ENCODE measurements around the gene CDK14. TPM values are rescaled to one million over a fixed set of nuclear protein-coding genes. Genes with fewer than 3 reads are reported as not detected.
"Not testable (repeated sequence)": the region's sequence is repeated elsewhere in the genome, so short reads cannot be mapped to it uniquely, and the experiment has no call there.

The CDK14 gene
- total RNA-seq, 2 experiments from 2014 or later = not detected

DNA sequence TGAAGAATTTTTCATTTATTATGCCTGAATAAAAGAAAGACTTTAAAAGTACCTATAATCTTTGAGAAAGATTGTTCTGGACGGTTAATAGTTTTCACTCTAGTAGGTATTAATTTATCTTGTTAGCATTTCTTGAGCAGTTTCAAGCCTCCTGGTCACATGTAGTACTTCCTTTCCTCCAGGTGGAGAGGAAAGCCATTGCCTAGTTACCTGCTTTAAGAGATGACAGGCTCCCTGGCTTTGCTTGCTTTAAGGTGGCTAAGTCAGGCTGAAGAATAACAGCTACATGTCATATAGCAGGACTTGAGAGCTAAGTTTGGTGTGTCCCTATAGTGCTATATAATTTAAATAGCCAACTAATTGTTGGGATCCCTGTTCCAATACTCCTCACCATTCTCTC is 160.2 kb downstream of the CDK14 start:
- ChIA-PET POLR2A (no interaction called here), CTCF (no interaction called here)
- Mint-ChIP-seq H3K27me3 (no peaks in the 10 kb centered on the region), H3K27ac (no peak overlapping the region), H3K4me1 (no peaks in the 10 kb centered on the region), H3K36me3 (ENCODE audit: low read depth) (no peaks in the 10 kb centered on the region), H3K4me3 (no peak overlapping the region), H3K9me3 (no peaks in the 10 kb centered on the region)
- DNase-seq = no peak

DNA sequence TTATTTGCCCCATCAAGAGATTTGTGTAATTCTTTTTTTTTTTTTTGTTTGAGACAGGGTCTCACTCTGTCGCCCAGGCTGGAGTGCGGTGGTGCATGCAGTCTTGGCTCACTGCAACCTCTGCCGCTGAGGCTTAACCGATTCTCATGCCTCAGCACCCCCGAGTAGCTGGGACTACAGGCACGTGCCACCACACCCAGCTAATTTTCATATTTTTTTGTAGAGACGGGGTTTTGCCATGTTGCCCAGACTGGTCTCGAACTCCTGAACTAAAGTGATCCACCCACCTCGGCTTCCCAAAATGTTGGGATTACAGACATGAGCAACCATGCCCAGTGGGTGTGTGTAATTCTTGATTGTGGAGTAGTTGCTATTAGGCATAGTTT is 161.4 kb downstream of the CDK14 start:
- H3K4me1 Mint-ChIP-seq; H3K9me3 Mint-ChIP-seq; H3K27me3 Mint-ChIP-seq; DNase-seq; POLR2A ChIA-PET; CTCF ChIA-PET; H3K27ac Mint-ChIP-seq; H3K4me3 Mint-ChIP-seq; H3K36me3 Mint-ChIP-seq (ENCODE audit: low read depth): not testable (repeated sequence)

DNA sequence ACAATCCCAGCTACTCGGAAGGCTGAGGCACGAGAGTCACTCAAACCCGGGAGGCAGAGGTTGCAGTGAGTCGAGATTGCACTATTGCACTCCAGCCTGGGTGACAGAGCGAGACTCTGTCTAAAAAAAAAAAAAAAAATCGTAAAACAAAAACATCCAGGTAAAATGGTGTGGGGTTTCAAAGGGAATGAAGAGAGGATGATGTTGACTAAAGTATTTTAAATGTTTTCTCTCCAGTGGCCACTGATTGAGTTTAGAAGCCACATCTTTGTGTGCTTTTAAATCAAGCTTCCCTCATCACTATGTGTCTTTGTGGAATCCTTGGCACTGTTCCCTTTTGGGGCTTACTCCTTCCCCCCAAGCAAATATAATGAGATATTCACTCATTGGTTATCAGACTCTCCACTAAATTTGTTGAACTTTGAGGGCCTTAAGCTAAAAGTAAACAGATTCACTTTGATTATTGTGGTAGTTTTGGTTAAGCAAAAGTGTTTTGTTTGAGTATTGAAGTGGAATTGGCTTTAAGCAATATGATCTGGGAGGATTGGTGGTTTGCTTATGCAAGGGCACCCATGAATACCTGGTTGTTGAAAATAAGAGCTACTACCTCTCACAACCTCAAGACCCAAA is 162.9 kb downstream of the CDK14 start:
- no peaks in the 10 kb centered on the region for H3K4me1 Mint-ChIP-seq
- H3K36me3 Mint-ChIP-seq (ENCODE audit: low read depth) = no peaks in the 10 kb centered on the region
- H3K4me3 Mint-ChIP-seq = no peak overlapping the region
- no peaks in the 10 kb centered on the region for H3K9me3 Mint-ChIP-seq
- DNase-seq = no peak
- H3K27me3 Mint-ChIP-seq = no peaks in the 10 kb centered on the region
- POLR2A ChIA-PET = no interaction called here
- no peak overlapping the region for H3K27ac Mint-ChIP-seq
- CTCF ChIA-PET = no interaction called here

DNA sequence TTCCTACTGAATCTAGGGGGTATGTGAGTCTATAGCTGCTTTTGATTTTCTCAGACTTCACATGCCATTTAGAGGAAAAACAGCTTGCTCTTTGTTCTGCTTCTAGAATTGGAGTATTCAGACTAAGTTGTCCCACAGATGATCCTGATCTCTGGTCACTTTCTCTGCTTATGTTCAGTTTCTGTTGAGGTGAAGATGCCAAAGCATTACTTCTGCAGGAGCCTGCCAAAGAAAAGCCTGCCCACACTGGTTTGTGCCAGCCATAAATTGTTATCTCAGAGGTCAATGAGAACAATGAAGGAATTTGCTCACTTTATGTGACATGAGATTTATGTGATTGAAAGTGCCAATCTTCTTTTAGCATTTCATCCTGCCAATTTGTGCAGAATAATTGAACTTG is 163.6 kb downstream of the CDK14 start:
- ChIA-PET POLR2A (no interaction called here), CTCF (no interaction called here)
- DNase-seq = no peak
- no peaks in the 10 kb centered on the region for H3K36me3 Mint-ChIP-seq (ENCODE audit: low read depth)
- no peak overlapping the region for H3K4me3 Mint-ChIP-seq
- H3K4me1 Mint-ChIP-seq = no peaks in the 10 kb centered on the region
- H3K27me3 Mint-ChIP-seq = no peaks in the 10 kb centered on the region
- H3K27ac Mint-ChIP-seq = no peak overlapping the region
- no peaks in the 10 kb centered on the region for H3K9me3 Mint-ChIP-seq

DNA sequence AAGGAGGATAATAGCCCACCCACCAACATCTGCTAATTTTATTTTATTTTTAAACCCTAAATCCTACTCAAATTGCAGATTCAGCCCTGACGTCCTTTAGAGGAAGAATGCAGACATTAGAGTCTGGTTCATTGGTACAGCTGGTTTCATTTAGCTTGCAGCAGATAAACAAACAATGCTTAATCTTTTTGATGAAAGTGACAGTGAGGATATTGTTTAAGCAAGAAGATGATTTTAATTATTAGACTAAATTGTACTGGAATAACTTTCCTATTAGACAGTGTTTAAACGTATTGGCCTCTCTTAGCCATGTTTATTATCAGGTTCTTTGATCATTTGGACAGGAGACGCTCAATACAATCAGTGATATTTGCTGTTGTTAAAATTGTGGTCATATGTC is 164.8 kb downstream of the CDK14 start:
- POLR2A ChIA-PET = no interaction called here
- DNase-seq = no peak
- no peak overlapping the region for H3K27ac Mint-ChIP-seq
- H3K4me1 Mint-ChIP-seq = no peaks in the 10 kb centered on the region
- no peaks in the 10 kb centered on the region for H3K36me3 Mint-ChIP-seq (ENCODE audit: low read depth)
- CTCF ChIA-PET = no interaction called here
- H3K27me3 Mint-ChIP-seq = no peaks in the 10 kb centered on the region
- H3K4me3 Mint-ChIP-seq = no peak overlapping the region
- no peaks in the 10 kb centered on the region for H3K9me3 Mint-ChIP-seq

DNA sequence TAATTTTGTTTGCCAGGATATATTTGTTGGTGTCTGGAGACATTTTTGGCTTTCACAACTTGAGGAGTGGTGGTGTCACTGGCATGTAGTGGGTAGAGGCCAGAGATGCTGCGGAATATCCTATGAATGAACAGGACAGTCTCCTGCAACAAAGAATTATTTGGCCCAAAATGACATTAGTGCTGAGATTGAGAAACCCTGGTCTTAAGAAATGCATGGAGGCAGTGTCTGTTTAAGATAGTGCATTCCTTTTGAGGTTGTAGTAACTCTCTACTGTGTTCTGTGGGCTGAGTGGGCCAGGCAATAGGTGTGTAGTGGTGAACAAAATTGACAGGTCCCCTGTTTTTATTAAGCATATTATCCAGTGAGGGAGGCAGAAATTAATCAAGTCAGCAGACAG is 165.5 kb downstream of the CDK14 start:
- H3K36me3 Mint-ChIP-seq (ENCODE audit: low read depth) = no peaks in the 10 kb centered on the region

DNA sequence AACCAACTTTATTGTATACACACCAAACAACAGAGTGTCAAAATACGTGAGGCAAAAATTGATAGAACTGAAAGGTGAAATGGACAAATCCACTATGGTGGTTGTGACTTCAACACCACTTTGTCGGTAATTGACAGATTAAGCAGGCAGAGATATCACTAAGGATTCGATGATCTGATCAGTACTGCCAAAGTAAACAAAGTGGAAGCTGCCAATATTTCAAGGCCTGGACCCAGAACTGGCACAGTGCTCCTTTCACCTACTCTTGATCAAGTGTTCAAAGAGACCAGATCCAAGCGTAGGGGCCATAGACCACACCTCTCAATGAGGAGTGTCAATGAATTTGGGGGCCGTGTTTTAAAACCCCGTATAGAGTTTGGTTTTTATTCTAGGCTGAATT is 167.0 kb downstream of the CDK14 start:
- DNase-seq = no peak
- no peaks in the 10 kb centered on the region for H3K36me3 Mint-ChIP-seq (ENCODE audit: low read depth)
- H3K27me3 Mint-ChIP-seq = no peaks in the 10 kb centered on the region
- no peak overlapping the region for H3K4me3 Mint-ChIP-seq
- no peaks in the 10 kb centered on the region for H3K4me1 Mint-ChIP-seq
- H3K27ac Mint-ChIP-seq = no peak overlapping the region
- H3K9me3 Mint-ChIP-seq = no peaks in the 10 kb centered on the region
- CTCF ChIA-PET = no interaction called here
- POLR2A ChIA-PET = no interaction called here

More for the DNA sequence above, 165.5 kb downstream of the CDK14 start:
- CTCF ChIA-PET = no interaction called here
- no peaks in the 10 kb centered on the region for H3K9me3 Mint-ChIP-seq
- no peak overlapping the region for H3K4me3 Mint-ChIP-seq
- no peak overlapping the region for H3K27ac Mint-ChIP-seq
- no peak for DNase-seq
- no peaks in the 10 kb centered on the region for H3K27me3 Mint-ChIP-seq
- POLR2A ChIA-PET = no interaction called here
- H3K4me1 Mint-ChIP-seq = no peaks in the 10 kb centered on the region

DNA sequence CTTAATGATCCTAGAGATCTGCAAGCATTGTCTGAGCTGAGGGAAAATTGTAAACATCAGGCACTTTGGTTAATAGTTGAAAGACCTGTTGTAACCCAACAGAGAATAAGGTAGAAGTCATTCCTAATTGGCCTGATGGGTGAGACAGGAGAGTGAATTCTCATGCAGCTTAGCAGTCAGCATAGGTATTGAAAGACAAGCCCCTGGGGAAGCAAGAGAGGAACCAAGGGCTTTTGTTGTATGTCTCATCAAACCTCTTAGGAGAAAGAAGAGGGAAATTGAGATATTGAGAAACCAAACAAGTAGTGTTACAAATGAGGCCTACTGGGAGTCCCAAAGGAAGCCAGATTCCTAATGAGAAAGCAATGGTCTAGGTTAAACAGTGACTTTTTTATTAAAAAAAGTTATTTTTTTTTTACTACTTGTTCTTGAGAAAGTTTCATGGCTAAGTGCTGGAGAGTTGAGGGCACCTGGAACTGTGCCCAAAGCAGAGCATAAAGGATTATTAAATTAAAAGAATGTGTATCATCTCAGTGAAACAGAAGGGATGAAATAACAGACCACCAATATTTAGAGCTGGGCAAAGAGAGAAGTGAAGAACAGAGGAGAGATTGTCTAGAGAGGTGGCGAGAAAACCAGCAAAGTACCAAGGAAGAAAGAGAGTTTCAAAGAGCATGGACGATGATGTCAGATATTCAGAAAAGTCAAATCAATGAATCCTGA is 168.9 kb downstream of the CDK14 start:
- ChIA-PET CTCF (no interaction called here), POLR2A (no interaction called here)
- Mint-ChIP-seq H3K27ac (no peak overlapping the region), H3K4me1 (no peaks in the 10 kb centered on the region), H3K36me3 (ENCODE audit: low read depth) (no peaks in the 10 kb centered on the region), H3K4me3 (no peak overlapping the region), H3K27me3 (no peaks in the 10 kb centered on the region), H3K9me3 (no peaks in the 10 kb centered on the region)
- no peak for DNase-seq

DNA sequence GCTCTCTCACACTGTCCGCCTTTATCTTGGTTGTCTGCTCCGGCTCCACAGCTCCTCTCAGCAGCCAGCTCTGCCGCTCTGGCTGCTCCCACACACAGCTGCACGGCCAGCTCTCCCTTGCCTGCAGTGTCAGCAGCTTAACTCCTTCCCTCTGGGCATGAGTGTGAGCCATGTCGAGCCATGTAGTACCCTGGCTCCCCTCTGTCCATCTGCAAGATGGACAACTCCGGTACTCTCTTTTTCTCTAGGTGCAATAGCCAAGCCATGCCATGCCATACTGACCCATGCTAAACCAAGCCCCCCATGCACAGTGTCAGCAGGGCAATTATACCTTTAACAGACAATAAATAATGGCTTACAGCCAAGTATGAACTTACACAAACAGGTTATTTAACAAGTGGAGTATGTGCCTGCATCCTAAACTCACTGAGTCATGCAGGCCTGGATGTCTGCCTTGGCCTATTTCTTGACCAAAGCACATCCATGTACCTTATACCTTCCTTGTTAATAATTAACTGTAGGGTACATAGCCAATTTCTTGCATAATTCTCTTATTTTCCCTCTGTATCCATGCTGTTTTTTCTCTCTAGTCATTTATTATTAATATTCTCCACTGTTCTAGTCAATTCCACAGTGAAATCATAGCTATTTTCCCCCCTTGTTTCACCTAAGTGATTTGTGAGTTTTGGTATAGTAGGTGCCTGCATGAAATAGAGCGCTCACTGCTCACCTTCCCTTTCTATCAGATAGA is 170.9 kb downstream of the CDK14 start:
- H3K9me3 Mint-ChIP-seq = peaks cover 2% of the 10 kb centered on the region
- H3K27ac Mint-ChIP-seq = no peak overlapping the region
- H3K4me3 Mint-ChIP-seq = no peak overlapping the region
- H3K36me3 Mint-ChIP-seq (ENCODE audit: low read depth) = no peaks in the 10 kb centered on the region
- ChIA-PET CTCF (no interaction called here), POLR2A (no interaction called here)
- no peaks in the 10 kb centered on the region for H3K27me3 Mint-ChIP-seq
- H3K4me1 Mint-ChIP-seq = no peaks in the 10 kb centered on the region
- no peak for DNase-seq

DNA sequence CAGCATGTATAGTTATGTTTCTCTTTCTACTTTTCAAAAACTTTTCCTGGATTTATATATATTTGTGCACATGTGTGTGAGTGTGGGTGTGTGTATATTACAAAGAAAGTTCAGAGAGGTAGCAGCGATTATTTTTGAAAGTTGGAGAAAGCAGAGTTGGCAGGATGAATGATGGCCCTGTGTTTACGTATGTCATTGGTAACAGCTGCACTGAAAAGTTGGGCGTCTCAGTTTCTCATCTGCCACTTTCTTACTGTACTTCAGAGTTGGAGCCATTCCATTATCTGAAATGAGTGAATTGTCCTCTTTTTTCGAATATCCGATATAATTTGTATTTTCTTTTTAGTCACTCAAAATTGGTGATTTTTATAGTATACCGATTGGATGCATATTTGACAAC is 172.2 kb downstream of the CDK14 start:
- POLR2A ChIA-PET = no interaction called here
- Mint-ChIP-seq H3K27me3 (no peaks in the 10 kb centered on the region), H3K4me3 (no peak overlapping the region), H3K36me3 (ENCODE audit: low read depth) (no peaks in the 10 kb centered on the region), H3K9me3 (peaks cover 4% of the 10 kb centered on the region), H3K4me1 (no peaks in the 10 kb centered on the region), H3K27ac (no peak overlapping the region)
- CTCF ChIA-PET = no interaction called here
- DNase-seq = no peak

DNA sequence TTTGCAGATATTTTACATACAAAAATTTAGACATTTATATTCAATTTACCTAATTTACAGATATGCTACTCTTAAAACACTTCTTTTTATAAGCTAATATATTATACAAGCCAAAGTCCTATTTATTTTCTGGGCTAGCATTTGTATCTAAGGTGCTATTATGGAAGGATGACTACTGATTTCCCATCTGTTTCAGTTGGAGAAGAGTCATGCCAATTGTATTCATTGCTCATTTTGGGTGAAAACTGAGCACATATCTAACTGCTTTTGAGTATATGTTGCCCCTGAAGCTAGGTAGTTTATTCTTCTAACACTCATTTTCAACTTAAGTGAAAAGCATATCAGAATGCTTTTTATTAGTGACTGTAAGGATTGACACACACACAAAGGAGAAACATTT is 172.9 kb downstream of the CDK14 start:
- H3K27me3 Mint-ChIP-seq = no peaks in the 10 kb centered on the region
- peaks cover 4% of the 10 kb centered on the region for H3K9me3 Mint-ChIP-seq
- ChIA-PET POLR2A (no interaction called here), CTCF (no interaction called here)
- H3K36me3 Mint-ChIP-seq (ENCODE audit: low read depth) = no peaks in the 10 kb centered on the region
- no peak overlapping the region for H3K27ac Mint-ChIP-seq
- DNase-seq = no peak
- H3K4me3 Mint-ChIP-seq = no peak overlapping the region
- no peaks in the 10 kb centered on the region for H3K4me1 Mint-ChIP-seq

DNA sequence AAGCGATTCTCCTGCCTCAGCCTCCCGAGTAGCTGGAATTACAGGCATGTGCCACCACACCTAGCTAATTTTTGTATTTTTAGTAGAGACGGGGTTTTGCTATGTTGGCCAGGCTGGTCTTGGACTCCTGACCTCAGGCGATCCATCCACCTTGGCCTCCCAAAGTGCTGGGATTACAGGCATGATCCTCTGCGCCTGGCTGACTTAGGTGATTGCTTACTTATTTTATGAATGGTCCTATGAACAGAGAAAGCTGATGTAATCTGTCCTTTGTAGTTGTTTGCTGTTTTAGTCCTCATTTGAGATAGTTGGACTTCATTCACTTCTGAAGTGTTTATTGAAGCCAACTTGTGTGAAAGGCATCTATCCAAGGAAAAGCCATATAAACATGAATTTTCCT is 173.4 kb downstream of the CDK14 start:
- H3K4me3 Mint-ChIP-seq; H3K36me3 Mint-ChIP-seq (ENCODE audit: low read depth); DNase-seq; H3K4me1 Mint-ChIP-seq; CTCF ChIA-PET; H3K9me3 Mint-ChIP-seq; H3K27me3 Mint-ChIP-seq; H3K27ac Mint-ChIP-seq; POLR2A ChIA-PET: not testable (repeated sequence)

DNA sequence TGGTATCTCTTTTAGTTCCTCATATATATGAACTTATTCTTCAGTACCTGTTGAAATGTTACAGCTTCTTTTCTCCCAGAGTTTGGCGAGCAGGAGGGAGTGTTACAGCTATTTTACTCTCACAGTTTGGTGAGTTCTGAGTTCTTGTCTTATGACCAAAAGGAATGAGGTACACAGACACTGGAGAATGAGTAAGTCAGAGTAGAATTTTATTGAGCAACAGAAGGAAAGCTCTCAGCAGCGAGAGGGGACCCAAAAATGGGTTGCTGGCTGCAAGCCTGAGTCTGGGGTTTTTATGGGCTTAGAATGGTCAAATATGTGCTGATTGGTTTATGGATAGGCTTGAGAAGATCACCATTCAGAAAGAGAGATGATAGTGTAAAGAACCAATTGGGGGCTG is 175.2 kb downstream of the CDK14 start:
- Mint-ChIP-seq H3K27me3 (no peaks in the 10 kb centered on the region), H3K4me3 (no peak overlapping the region), H3K36me3 (ENCODE audit: low read depth) (no peaks in the 10 kb centered on the region), H3K9me3 (peaks cover 4% of the 10 kb centered on the region), H3K27ac (no peak overlapping the region), H3K4me1 (no peaks in the 10 kb centered on the region)
- no peak for DNase-seq
- ChIA-PET POLR2A (no interaction called here), CTCF (no interaction called here)

DNA sequence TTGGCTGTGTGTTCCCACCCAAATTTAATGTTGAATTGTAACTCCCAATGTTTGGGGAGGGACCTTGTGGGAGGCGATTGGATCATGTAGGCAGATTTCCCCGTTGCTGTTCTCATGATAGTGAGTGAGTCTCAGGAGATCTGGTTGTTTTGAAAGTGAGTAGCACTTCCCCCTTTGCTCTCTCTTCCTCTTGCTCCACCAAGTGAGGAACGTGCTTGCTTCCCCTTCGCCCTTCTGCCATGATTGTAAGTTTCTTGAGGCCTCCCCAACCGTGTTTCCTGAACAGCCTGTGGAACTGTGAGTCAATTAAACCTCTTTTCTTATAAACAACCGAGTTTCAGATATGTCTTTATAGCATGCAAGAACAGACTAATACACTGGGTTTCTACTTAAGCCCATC is 176.3 kb downstream of the CDK14 start:
- POLR2A ChIA-PET = no interaction called here
- CTCF ChIA-PET = no interaction called here
- no peak overlapping the region for H3K27ac Mint-ChIP-seq

More for the DNA sequence above, 176.3 kb downstream of the CDK14 start:
- DNase-seq = no peak
- H3K4me1 Mint-ChIP-seq = no peaks in the 10 kb centered on the region
- H3K36me3 Mint-ChIP-seq (ENCODE audit: low read depth) = no peaks in the 10 kb centered on the region
- peaks cover 4% of the 10 kb centered on the region for H3K9me3 Mint-ChIP-seq
- H3K4me3 Mint-ChIP-seq = no peak overlapping the region
- no peaks in the 10 kb centered on the region for H3K27me3 Mint-ChIP-seq

Data from activated CD4-positive, alpha-beta T cell treated with anti-CD3 and anti-CD28 coated beads, Interleukin-2, amount 10 ng/mL, durations not matched to agents 7 days and 5 days (primary cell).